Measurements from ENCODE around the gene ZFP90. TPM values are rescaled to one million over a fixed set of nuclear protein-coding genes. Genes with fewer than 3 reads are reported as not detected.

ZFP90 gene
- total and polyA plus RNA-seq, 9 of the 15 experiments (the other 6 are each of a cell fraction or from before 2014, with no cell fraction given): 0.66 to 2.9 (median 2.3) TPM

- in situ Hi-C loops (cut with MboI) (no loop called here), intact Hi-C loops (cut with micrococcal nuclease) (no loop called here)
- Histone ChIP-seq H2AFZ (ENCODE audit: low read depth, low read length) (no peak overlapping the region), H3K36me3 (ENCODE audit: control insufficient read depth, insufficient read depth, low read length) (no peaks in the 10 kb centered on the region), H3K4me2 (ENCODE audit: insufficient read depth, low read length) (no peak overlapping the region), H3K4me1 (replicated peaks in 1 of 2; ENCODE audit: control insufficient read depth in 2 of 2, insufficient read depth in 2 of 2, low read length in 2 of 2) (no peaks in the 10 kb centered on the region), H3K27ac (ENCODE audit: extremely low read depth, low read depth, low read length) (no peak overlapping the region), H3K9ac (ENCODE audit: insufficient read depth in 1 of 2, low read depth in 2 of 2, low read length in 2 of 2) (no peak overlapping the region), H3K27me3 (ENCODE audit: control insufficient read depth in 2 of 2, insufficient read depth in 2 of 2, low read length in 2 of 2) (peaks cover 0 to 9% of the 10 kb centered on the region in 2 experiments; a peak in 2 of 5 replicates), H3K4me3 (no peak overlapping the region), H3K9me1 (ENCODE audit: control insufficient read depth, insufficient read depth, low read length) (no peaks in the 10 kb centered on the region), H4K20me1 (replicated peaks; ENCODE audit: control insufficient read depth, insufficient read depth, low read length) (no peaks in the 10 kb centered on the region), H3K79me2 (ENCODE audit: control insufficient read depth, insufficient read depth, low read length) (no peaks in the 10 kb centered on the region), H3K9me3 (replicated peaks; ENCODE audit: control insufficient read depth, insufficient read depth, low read depth, low read length) (no peaks in the 10 kb centered on the region)
- no TSS peak for BruUV-seq (replicated peaks)
- TF ChIP-seq THRB (CRISPR knock-in tag; conservative IDR thresholded peaks at IDR 0.05) (no peak), MTA2 (IDR thresholded peaks at IDR 0.05; ENCODE audit: low read depth) (no peak), RFX1 (IDR thresholded peaks at IDR 0.05) (peak; percentile 46; the same call in 1 of the 2 replicates), ZNF384 (IDR thresholded peaks at IDR 0.05; ENCODE audit: low read depth, low read length) (no peak), KLF16 (IDR thresholded peaks at IDR 0.05) (no peak), ZFP1 (CRISPR knock-in tag; IDR thresholded peaks at IDR 0.05) (no peak), REST (IDR thresholded peaks at IDR 0.05; ENCODE audit: borderline replicate concordance) (no peak), REST (CRISPR knock-in tag; IDR thresholded peaks at IDR 0.05; ENCODE audit: low read depth) (no peak)
- POLR2A ChIA-PET: interaction anchor here (0.6 kb wide), 1 partner anchor 15 kb away, joined by 3 read pairs; no protein-coding TSS in a partner anchor
- ATAC-seq (no peak), FAIRE-seq (no peak), DNase-seq (ENCODE audit: extremely low read depth in 1 of 4, low spot score in 3 of 4) (no peak)
- whole genome bisulfite sequencing (ENCODE audit: insufficient coverage, low coverage, missing lambda C conversion rate): 5% methylated on average over 5 of the region's 5 CpGs
- CTCF ChIA-PET (ENCODE audit: low intra/inter-chr PET ratio): no interaction called here
Measured at GRCh38 chr16:68605746-68606145, 66.7 kb downstream of the ZFP90 start.

All from K562 (cell line).